Measurements from ENCODE around the gene KDM4D.

- TF ChIP-seq CTCF (IDR thresholded peaks at IDR 0.05 in 4 of 5, conservative IDR thresholded peaks at IDR 0.05 in 1 of 5) (no peak), POLR2A (IDR thresholded peaks at IDR 0.05) (no peak)
Observed at GRCh38 chr11:95014184-95014821, 40.8 kb downstream of the KDM4D start.

All from gastrocnemius medialis (tissue), 4 donors.